GM19372 (cell line): ENCODE measurements around the gene QSER1.
"Not testable (repeated sequence)": the region's sequence is repeated elsewhere in the genome, so short reads cannot be mapped to it uniquely, and the experiment has no call there.

Source experiments
- ATAC-seq: cut with Tn5 transposase; IDR thresholded peaks from one replicate; pipeline ENCODE4 v1.9.1; 2021; ENCODE audit warnings: mild to moderate bottlenecking, low read depth, moderate library complexity; ENCODE audit not compliant: unreplicated experiment

The QSER1 gene

GRCh38 chr11:32892355-32893092 is at the start of gene QSER1:
Gene QSER1, plus strand, starts transcription at chr11:32892811. Its CDS starts 315 bp downstream, at chr11:32893126.
- ATAC-seq, result peak; percentile 67

DNA sequence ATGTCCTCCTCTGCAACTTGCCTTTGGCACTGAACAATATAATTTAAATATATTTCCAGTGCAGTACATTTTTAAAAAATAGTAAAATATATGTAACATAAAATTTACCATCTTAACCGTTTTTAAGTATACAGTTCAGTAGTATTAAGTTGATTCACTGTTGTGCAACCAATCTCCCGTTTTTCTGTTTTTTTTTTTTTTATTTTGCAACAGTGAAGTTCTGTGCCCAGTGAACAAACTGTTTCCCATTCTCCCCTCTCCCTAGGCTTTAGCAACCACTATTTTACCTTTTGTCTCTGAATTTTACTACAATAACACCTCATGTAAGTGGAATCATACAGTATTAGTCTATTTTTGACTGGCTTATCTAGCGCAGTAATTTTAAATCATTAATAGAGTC is 49.1 kb upstream of the QSER1 start:
- ATAC-seq, result no peak

DNA sequence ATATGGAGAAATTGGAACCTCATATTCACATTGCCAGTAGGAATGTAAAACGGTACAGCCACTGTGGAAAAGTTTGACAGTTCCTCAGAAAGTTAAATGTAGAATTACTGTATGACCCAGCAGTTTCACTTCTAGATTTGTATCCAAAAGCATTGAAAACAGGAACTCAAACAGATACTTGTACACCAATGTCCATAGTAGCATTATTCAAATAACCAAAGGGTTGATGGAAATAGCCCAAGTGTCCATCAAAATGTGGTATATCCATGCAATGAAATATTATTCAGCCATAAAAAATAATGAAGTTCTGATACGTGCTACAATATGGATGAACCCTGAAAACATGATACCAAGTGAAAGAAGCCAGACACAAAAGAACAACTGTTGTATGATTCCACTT is 45.1 kb upstream of the QSER1 start:
- ATAC-seq, result no peak

GRCh38 chr11:32849761-32850160 is 42.9 kb upstream of the QSER1 start:
- ATAC-seq, result no peak

DNA sequence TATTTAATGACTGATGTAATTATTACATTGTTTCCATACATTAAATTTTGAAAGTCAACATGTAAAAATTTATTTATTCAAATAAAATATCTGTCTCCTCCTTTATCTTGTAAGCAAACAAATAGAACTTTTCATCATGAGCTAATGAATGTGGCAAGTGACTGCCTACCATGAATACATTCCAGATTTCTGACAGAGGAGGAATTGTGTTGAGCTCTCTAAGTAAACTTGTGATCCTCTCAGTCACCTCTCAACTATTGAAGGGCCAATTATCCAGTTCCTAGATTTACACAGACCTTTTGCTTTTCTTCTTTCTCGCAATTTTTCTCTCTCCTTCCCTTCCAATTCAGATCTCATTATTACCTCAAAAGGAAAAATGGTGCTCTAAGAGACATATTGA is 41.4 kb upstream of the QSER1 start:
- ATAC-seq, result no peak

GRCh38 chr11:32852207-32852606 is 40.4 kb upstream of the QSER1 start:
- ATAC-seq, result no peak

DNA sequence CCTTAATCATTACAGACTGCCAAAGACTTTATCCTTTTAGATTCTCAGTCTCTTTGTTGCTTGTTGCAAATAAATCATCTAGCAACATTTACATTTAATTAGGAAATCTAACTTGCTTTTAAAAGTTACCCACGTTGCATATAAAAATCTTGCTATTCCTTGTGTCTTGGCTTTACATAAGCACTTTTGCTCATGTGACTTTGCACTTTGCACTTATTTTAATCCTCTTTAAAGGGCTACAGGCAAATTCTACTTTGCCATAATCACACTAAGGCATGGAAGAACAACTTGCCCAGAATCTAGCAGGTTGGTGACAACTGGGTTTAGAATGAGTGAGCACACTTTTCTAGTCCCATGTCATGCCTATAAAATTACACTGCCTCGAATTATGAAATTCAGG is 37.0 kb upstream of the QSER1 start:
- no peak for ATAC-seq

- no peak for ATAC-seq
These were observed 33.9 kb upstream of the QSER1 start for GRCh38 chr11:32858731-32859130.

DNA sequence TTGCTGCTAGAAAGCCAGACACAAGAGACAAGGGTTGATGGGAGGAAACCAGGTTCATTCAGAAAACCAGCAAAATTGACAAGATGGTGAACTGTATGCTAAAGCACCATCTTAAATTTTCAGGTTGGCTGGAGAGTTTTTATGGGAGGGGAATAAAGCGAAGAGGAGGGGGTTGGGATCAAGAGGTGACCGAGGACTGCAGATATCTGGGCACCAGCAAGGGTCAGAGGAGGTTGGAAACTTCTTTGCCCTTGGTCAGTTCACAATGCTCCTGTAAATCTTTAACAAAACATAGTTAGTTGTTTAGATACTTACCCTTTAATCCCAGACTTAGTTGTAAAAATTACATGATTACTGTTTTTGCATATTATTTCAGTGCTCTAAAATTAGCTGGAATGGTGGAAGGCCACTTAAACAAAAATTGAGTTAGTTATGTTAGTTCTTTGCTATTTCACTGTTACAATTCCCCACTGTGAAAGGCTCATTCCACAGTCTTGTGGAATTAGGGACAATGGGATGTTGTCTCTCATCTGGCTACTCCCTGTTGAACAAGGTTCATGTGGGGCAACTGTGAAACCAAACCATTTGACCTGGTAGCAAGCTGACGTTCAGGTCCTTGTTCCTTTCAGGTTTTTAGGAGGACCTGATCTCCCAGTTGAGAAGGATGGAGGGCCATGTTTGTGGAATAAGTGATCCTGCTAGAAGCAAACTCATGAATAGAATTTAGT is 30.6 kb upstream of the QSER1 start:
- ATAC-seq, result no peak

- ATAC-seq, result no peak
These were observed 28.1 kb upstream of the QSER1 start for GRCh38 chr11:32864555-32864954.

DNA sequence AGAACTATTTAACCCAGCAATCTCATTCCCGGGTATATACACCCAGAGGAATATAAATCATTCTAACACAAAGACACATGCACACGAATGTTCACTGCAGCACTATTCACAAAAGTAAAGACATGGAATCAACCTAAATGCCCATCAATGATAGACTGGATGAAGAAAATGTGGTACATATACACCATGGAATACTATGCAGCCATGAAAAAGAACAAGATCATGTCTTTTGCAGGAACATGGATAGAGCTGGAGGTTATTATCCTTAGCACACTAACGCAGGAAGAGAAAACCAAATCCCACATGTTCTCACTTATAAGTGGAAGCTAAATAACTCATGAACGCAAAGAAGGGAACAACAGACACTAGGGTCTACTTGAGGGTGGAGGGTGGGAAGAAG is 23.9 kb upstream of the QSER1 start:
- not testable (repeated sequence) for ATAC-seq

DNA sequence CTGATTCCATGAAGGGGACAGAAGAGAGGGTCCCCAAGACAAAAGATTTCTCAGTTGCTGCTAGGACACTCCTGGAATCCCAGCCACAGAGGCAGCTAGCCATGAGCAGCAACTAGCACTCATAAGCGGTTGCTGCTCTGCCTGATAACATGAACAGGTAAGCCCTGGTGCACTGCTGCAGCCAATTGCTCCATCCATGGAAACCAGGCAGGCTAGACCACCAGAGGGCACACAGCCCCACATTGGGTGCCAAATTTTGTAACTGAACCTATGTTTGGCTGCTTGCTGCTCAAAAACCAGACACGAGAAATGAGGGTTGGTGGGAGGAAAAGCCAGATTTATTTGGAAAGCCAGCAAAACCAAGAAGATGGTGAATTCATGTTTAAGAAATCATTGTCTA is 21.9 kb upstream of the QSER1 start:
- no peak for ATAC-seq

DNA sequence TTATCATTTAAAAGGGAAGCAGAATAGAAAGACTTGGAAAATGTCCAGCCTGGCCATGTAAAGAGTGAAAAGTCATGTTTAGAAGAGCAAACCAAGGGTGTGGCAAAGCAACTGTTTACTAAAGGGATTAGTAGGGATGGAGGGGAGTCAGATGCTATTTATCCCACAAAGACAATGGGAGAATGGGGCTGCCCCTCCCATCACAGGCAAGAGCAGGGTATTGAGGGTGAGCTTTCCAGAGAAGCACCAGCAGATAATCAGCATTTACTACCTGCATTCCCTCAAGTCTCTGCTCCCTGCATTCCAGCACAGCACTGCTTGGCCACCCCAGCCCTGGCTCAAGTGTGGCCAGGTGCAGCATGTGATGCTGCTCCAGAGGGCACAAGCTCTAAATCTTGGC is 18.5 kb upstream of the QSER1 start:
- no peak for ATAC-seq

- ATAC-seq, result no peak
These were observed 11.3 kb upstream of the QSER1 start for GRCh38 chr11:32881286-32881685.

- ATAC-seq, result no peak
These were observed 9.2 kb upstream of the QSER1 start for GRCh38 chr11:32883421-32883820.

GRCh38 chr11:32884023-32884422 is 8.6 kb upstream of the QSER1 start:
- no peak for ATAC-seq

DNA sequence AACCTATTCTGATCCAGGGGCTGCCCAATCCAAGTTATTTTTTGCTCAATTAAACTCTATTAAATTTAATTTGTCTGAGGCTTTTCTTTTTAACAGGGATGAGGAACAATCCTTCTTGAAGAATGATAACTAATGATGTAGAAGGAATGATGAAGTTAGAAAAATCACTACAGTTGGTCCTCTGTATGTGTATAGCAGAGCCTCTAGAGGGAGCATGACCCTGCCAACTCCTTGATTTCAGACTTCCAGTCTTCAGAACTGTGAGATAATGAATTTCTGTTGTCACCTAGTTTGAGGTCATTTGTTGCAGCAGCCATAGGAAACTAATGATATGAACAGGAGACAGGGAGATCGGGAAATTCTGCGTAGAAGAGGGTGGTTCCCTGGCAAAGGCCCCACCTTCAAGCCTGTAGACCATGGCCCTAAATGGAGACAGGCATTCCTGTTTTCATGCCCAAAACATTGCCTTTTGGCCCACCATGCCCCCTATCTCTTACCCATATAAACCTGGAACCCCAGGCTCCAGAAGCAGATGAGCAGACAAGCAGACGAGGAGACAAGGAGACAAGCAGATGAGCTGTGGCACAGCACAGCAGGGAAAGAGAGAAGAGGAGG is 7.7 kb upstream of the QSER1 start:
- no peak for ATAC-seq

DNA sequence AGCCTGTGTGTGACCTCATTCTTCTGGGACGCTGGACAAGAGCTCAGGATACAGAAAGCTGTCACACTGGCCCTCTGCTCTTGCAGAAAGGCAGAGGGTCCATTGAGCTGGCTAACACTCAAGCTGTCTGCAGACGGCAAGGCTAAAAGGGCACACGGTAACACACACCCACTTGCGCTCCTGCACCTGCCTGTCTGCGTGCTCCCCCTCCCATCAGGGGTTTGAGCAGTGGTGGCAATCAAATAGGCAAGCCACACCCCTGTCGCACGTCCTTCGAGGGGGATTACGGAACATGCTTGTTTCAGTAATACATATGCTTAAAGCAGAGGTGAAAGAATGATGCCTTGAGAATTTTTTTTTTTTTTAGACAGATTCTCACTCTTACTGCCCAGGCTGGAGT is 7.1 kb upstream of the QSER1 start:
- ATAC-seq, result no peak

GRCh38 chr11:32886180-32886579 is 6.4 kb upstream of the QSER1 start:
- no peak for ATAC-seq

GRCh38 chr11:32887707-32888383 is 4.8 kb upstream of the QSER1 start:
- not testable (repeated sequence) for ATAC-seq

DNA sequence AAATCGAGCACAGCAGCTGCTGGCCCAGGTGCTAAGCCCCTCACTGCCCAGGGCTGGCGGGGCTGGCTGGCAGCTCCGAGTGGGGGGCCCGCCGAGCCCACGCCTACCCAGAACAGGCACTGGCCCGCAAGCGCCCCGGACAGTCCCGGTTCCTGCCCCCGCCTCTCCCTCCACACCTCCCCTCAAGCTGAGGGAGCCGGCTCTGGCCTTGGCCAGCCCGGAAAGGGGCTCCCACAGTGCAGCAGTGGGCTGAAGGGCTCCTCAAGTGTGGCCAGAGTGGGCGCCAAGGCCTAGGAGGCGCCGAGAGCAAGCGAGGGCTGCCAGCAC is 4.3 kb upstream of the QSER1 start:
- not testable (repeated sequence) for ATAC-seq
